CD14-positive monocyte (primary cell): Measurements from ENCODE around the gene PDK2. TPM values are rescaled to one million over a fixed set of nuclear protein-coding genes. Genes with fewer than 3 reads are reported as not detected.

Experiments
- DNase-seq, 3 donors: peaks; one replicate each; pipeline ENCODE4 v3.0.0-alpha.2; 2011 to 2022
- H2AFZ ChIP-seq: 2 replicates; pipeline ENCODE4 v1.6.0; 2012; ENCODE audit warnings: mild to moderate bottlenecking, low read depth, low read length, inconsistent platforms; ENCODE audit not compliant: insufficient read depth, poor library complexity, severe bottlenecking
- H3K27ac ChIP-seq, 2 donors: 1 replicate in 1 of 2; 2 replicates in 1 of 2; pipeline ENCODE4 v1.5.1; 2012 to 2013; ENCODE audit warnings: low read length in 2 of 2, control low read depth in 1 of 2, inconsistent platforms in 1 of 2, low read depth in 1 of 2, mild to moderate bottlenecking in 1 of 2
- H3K27me3 ChIP-seq, 2 donors: one replicate each; pipeline versions ENCODE4 v1.6.0 to v1.6.1; 2011 to 2013; ENCODE audit warnings: low read length in 2 of 2; ENCODE audit not compliant: control insufficient read depth in 2 of 2, insufficient read depth in 2 of 2
- H3K36me3 ChIP-seq, 2 donors: replicated peaks in 1 of 2; 1 replicate in 1 of 2; 2 replicates in 1 of 2; pipeline versions ENCODE4 v1.5.1 to v1.6.1; 2012 to 2013; ENCODE audit warnings: low read length in 2 of 2, control low read depth in 1 of 2, inconsistent platforms in 1 of 2, mild to moderate bottlenecking in 1 of 2; ENCODE audit not compliant: insufficient read depth in 2 of 2, control insufficient read depth in 1 of 2
- H3K4me1 ChIP-seq, 2 donors: 1 replicate in 1 of 2; 2 replicates in 1 of 2; pipeline versions ENCODE4 v1.5.1 to v1.6.1; 2012 to 2013; ENCODE audit warnings: low read length in 2 of 2, control low read depth in 1 of 2, inconsistent platforms in 1 of 2, mild to moderate bottlenecking in 1 of 2, moderate library complexity in 1 of 2; ENCODE audit not compliant: insufficient read depth in 2 of 2, control insufficient read depth in 1 of 2
- H3K4me2 ChIP-seq: replicated peaks from 2 replicates; pipeline ENCODE3; 2012; ENCODE audit warnings: low read length, moderate library complexity, mild to moderate bottlenecking; ENCODE audit not compliant: poor library complexity, severe bottlenecking; ENCODE audit errors: extremely low read depth
- H3K4me3 ChIP-seq, 3 experiments: fragments of 200-600 bp in 1 of 3; sonication (generic) in 1 of 3; replicated peaks in 1 of 3; 1 replicate in 2 of 3; 2 replicates in 1 of 3; pipeline ENCODE4 v1.5.1; 2011 to 2013; ENCODE audit warnings: low read length in 3 of 3, mild to moderate bottlenecking in 3 of 3, control low read depth in 2 of 3, low read depth in 2 of 3, inconsistent platforms in 1 of 3, moderate library complexity in 1 of 3
- H3K79me2 ChIP-seq: 2 replicates; pipeline ENCODE4 v1.6.0; 2012; ENCODE audit warnings: mild to moderate bottlenecking, control low read depth, inconsistent platforms, low read length, moderate library complexity; ENCODE audit not compliant: insufficient read depth
- H3K9ac ChIP-seq: 2 replicates; pipeline ENCODE4 v1.6.0; 2017; ENCODE audit warnings: low read length, mild to moderate bottlenecking; ENCODE audit not compliant: insufficient read depth, poor library complexity, severe bottlenecking
- H3K9me3 ChIP-seq, 2 donors: replicated peaks in 1 of 2; 1 replicate in 1 of 2; 2 replicates in 1 of 2; pipeline versions ENCODE4 v1.5.1 to v1.6.1; 2012 to 2013; ENCODE audit warnings: low read length in 2 of 2, control low read depth in 1 of 2; ENCODE audit not compliant: control insufficient read depth in 1 of 2, insufficient read depth in 1 of 2
- H4K20me1 ChIP-seq: 2 replicates; pipeline ENCODE4 v1.6.0; 2012; ENCODE audit warnings: mild to moderate bottlenecking, low read length, control low read depth, moderate library complexity; ENCODE audit not compliant: insufficient read depth
- H3K27ac Mint-ChIP-seq, 7 donors: one replicate each; pipeline ENCODE4 v1.8.0; 2020; ENCODE audit warnings: mild to moderate bottlenecking in 7 of 7, mixed read lengths in 7 of 7, moderate library complexity in 6 of 7, inconsistent platforms in 2 of 7
- H3K27me3 Mint-ChIP-seq, 3 donors: one replicate each; pipeline ENCODE4 v1.8.0; 2021 to 2022; ENCODE audit warnings: low read depth in 3 of 3, mild to moderate bottlenecking in 3 of 3, mixed read lengths in 3 of 3, moderate library complexity in 3 of 3, inconsistent platforms in 1 of 3
- H3K36me3 Mint-ChIP-seq, 2 donors: one replicate each; pipeline ENCODE4 v1.8.0; 2020; ENCODE audit warnings: mixed read lengths in 2 of 2, inconsistent platforms in 1 of 2, mild to moderate bottlenecking in 1 of 2
- H3K4me1 Mint-ChIP-seq: one replicate; pipeline ENCODE4 v1.8.0; 2020; ENCODE audit warnings: mild to moderate bottlenecking, mixed read lengths
- H3K4me3 Mint-ChIP-seq, 2 donors: one replicate each; pipeline ENCODE4 v1.8.0; 2020; ENCODE audit warnings: mild to moderate bottlenecking in 2 of 2, mixed read lengths in 2 of 2, moderate library complexity in 1 of 2
- H3K9me3 Mint-ChIP-seq, 7 donors: one replicate each; pipeline ENCODE4 v1.8.0; 2020 to 2022; ENCODE audit warnings: mixed read lengths in 7 of 7, mild to moderate bottlenecking in 6 of 7, moderate library complexity in 6 of 7, inconsistent platforms in 2 of 7
- CTCF ChIP-seq: fragments of 200-600 bp; IDR thresholded peaks from one replicate; pipeline ENCODE4 v1.8.0; 2022; ENCODE audit warnings: antibody characterized with exemption, mild to moderate bottlenecking
- WGBS: methylation state at CpG from one replicate; pipeline ENCODE4 v1.1.5; 2013; ENCODE audit warnings: missing lambda C conversion rate; ENCODE audit not compliant: insufficient coverage; 5-methylcytosine and 5-hydroxymethylcytosine counted together
- intact Hi-C, 2 donors: fragments of 100-400 bp; cut with micrococcal nuclease; formaldehyde crosslinking; loops; one replicate each; pipeline versions ENCODE4 v1.15.0 to v1.15.1; 2023
- polyA plus RNA-seq, 3 donors: library from polyadenylated mRNA; depleted of rRNA in 1 of 3; unstranded in 2 of 3; stranded (reverse) in 1 of 3; fragments of 300-500 nt in 2 of 3; fragments of >200 nt in 1 of 3; fragmentation: Illumina TruSeq in 2 of 3; gene quantifications; 1 replicate in 2 of 3; 2 replicates in 1 of 3; pipeline ENCODE4 v1.2.3, GENCODE V29; 2012 to 2021

PDK2 gene
- polyA plus RNA-seq, 3 donors: 15.9 to 43.0 (median 23.4) TPM

GRCh38 chr17:50081757-50082156 lies 13.4 kb upstream of the PDK2 start:
- H3K4me2 ChIP-seq: no peak overlapping the region
- no peaks in the 10 kb centered on the region for H3K4me1 ChIP-seq
- H3K9me3 ChIP-seq: no peaks in the 10 kb centered on the region
- H3K27ac ChIP-seq: no peak overlapping the region
- Mint-ChIP-seq H3K9me3 (peaks cover 0 to 3% (median 0%) of the 10 kb centered on the region in 7 donors), H3K27ac (no peak overlapping the region), H3K4me1 (no peaks in the 10 kb centered on the region), H3K36me3 (no peaks in the 10 kb centered on the region), H3K4me3 (no peak overlapping the region), H3K27me3 (peaks cover 4 to 8% (median 6%) of the 10 kb centered on the region in 3 donors)
- no peaks in the 10 kb centered on the region for H3K27me3 ChIP-seq
- no peaks in the 10 kb centered on the region for H3K36me3 ChIP-seq
- WGBS: 100% methylated on average over 2 of the region's 5 CpGs
- H2AFZ ChIP-seq: no peak overlapping the region
- no peak overlapping the region for H3K4me3 ChIP-seq
- no peaks in the 10 kb centered on the region for H3K79me2 ChIP-seq
- no peak overlapping the region for H3K9ac ChIP-seq
- intact Hi-C loops: no loop called here
- no peaks in the 10 kb centered on the region for H4K20me1 ChIP-seq
- DNase-seq: no peak
- TF ChIP-seq CTCF: no peak

- Histone ChIP-seq H3K4me1 (no peaks in the 10 kb centered on the region), H4K20me1 (no peaks in the 10 kb centered on the region), H3K27ac (no peak overlapping the region), H3K4me2 (no peak overlapping the region), H3K4me3 (no peak overlapping the region), H3K27me3 (no peaks in the 10 kb centered on the region), H3K79me2 (no peaks in the 10 kb centered on the region), H3K9ac (no peak overlapping the region), H3K36me3 (no peaks in the 10 kb centered on the region), H3K9me3 (no peaks in the 10 kb centered on the region), H2AFZ (no peak overlapping the region)
- Mint-ChIP-seq H3K4me3 (no peak overlapping the region), H3K36me3 (no peaks in the 10 kb centered on the region), H3K27ac (no peak overlapping the region), H3K4me1 (no peaks in the 10 kb centered on the region), H3K27me3 (peaks cover 4 to 11% (median 10%) of the 10 kb centered on the region in 3 donors), H3K9me3 (peaks cover 0 to 3% (median 0%) of the 10 kb centered on the region in 7 donors)
- intact Hi-C loops: loop anchor here (1.0 to 2.0 kb wide), 2 partner anchors 61 kb away; no protein-coding TSS in a partner anchor
- WGBS: 62% methylated on average over 10 of the region's 10 CpGs
- DNase-seq: peak; percentile 50 to 66 (median 57)
- peak; percentile 97 for TF ChIP-seq CTCF
Observed at GRCh38 chr17:50087246-50087911, 7.8 kb upstream of the PDK2 start.
